Stimulated activated CD4-positive, alpha-beta T cell treated with anti-CD3 and anti-CD28 coated beads, Interleukin-2, amount 100 ng/mL, for 24 hours (primary cell): ENCODE measurements around the gene MOB4.
A peak's percentile ranks its signal among the peaks of the same experiment; 100 is the strongest.
"Not testable (repeated sequence)": the region's sequence is repeated elsewhere in the genome, so short reads cannot be mapped to it uniquely, and the experiment has no call there.

ENCODE experiments used
- DNase-seq, 2 donors: peaks; one replicate each; pipeline ENCODE4 v3.0.0-alpha.2; 2020

MOB4 gene

DNA sequence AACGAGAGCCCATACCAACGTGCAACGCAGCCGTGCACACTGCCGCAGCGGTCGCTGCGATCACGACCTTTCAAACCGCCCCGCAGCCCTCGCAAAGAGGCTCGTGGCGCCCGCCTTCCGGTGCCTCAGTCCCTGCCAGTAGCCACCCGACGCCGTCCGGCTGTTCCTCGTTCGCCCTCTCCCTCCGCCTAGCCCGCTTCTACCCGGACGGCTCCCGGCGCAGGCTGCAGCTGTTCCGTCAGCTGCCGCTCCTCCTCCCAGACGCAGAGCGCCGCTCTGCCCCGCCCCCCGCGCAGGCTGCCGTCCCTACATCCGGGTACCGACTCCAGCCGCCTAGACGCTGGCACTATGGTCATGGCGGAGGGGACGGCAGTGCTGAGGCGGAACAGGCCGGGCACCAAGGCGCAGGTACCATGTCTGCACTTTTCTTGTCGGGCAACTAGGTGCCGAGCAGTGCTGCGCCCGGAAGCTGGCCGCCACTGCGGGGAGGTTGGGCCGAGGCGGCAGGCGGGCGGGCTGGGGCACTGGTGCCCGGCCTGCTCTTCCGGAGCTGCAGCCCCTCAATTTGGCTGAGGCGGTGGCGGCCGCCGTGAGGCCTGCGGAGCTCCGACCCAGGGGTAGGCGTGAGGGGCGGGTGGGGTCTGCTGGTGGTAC lies at the start of gene MOB4:
MOB4 (plus strand) TSS at position 328 of the 654 bp plus-strand sequence; CDS start at position 349, 21 bp downstream.
- peak; percentile 95 for DNase-seq

DNA sequence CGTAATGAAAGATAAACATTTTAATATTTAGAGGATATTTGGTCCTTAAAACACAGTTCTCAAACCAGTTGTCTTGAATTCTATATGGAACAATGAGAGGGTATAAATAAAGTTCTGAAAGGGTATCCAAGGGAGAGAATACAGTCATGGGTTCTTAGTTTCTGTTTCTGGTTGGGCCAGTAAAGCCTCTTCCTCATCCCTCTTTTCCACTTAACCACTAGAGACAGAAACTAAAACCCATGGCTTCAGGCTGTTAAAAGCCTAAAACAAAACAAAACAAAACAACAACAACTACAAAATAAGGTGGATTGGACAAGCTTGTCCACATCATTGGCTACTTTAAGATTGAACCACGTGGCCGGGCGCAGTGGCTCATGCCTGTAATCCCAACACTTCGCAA lies 43.7 kb upstream of the MOB4 start:
- no peak for DNase-seq

DNA sequence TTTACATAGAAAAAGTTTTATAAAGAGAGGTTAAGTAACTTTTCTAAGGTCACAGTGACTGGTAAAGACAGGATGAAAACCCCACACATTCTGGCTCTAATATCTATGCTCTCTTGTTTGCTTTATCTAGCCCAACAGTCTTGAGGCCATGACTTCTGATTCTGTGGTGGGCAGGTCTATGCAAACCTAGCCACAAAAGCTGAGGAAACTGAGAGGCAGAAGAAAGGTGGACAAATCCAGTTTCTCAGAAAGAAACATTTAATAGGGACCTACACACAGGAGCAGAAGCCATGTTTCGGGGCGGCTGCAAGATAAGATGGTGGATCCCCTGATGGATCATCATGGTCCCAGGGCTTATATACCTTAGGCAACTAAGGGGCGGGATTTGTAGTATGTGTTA lies 38.1 kb upstream of the MOB4 start:
- no peak for DNase-seq

DNA sequence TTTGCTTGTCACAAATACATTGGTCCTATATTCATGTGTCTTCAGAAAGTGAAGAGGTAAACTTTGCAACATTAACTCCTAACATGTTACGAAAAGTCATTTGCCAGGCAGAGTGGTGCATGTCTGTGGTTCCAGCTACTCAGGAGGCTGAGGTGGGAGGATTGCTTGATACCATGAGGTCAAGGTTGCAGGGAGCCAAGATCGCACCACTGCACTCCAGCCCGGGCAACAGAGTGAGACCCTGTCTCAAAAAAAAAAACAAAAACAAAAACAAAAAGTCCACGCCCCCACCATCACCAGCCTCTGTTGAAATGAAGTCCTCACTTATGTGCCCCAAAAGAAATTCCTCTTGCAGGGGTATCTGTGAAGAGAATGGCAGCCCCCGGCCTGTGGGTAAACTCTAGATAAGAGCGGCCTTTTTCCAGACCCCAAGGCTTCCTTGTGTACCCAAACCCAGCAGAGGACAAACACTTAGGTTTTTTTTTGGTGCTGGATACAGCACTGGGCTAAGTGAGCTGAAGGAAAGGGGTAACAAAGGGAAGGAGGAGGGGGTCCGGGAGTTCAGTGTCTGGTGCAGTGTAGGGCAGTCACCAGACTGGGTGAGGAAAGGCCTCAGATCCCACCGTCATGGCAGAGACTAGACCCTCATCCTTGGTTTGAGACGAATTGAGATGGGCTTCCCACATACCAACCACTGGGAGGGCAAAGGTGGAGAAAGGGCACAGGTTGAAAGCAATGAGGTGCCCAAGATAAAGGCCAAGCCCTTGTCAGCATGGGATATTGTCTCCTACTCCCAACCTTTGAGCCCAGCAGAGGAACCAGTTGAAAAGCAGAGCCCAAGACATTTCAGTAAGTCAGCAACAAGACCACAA lies 35.5 kb upstream of the MOB4 start:
- DNase-seq, result no peak

DNA sequence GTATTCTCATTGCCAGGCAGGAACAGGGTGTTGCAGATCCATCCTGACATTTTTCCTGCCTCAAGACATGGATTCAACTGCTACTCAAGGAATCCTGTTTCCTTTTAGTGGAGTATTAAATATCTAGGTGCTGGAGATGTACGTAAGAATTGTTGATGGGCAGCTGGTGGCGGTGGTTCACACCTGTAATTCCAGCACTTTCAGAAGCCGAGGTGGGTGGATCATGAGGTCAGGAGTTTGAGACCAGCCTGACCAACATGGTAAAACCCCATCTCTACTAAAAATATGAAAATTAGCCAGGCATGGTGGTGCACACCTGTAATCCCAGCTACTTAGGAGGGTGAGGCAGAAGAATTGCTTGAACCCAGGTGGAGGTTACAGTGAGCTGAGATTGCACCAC lies 31.6 kb upstream of the MOB4 start:
- not testable (repeated sequence) for DNase-seq

DNA sequence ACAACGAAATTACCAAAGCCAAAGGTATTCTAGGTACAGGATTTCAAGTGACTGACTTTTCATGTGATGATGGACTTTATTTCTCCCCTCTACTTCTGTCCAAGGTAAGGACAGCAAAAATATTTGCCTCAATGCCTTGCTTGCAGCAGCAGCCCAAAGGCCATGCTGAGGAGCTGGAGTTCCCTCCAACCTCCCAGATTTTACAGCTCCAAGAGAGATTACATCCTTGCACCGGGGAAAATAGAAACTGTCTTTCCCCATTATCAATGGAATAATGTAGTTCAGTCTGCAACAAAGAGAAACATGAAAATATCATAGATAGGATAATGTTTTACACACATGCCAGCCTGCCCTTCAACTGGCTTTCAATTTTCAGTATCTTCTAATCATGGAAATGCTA lies 29.7 kb upstream of the MOB4 start:
- DNase-seq, result no peak

DNA sequence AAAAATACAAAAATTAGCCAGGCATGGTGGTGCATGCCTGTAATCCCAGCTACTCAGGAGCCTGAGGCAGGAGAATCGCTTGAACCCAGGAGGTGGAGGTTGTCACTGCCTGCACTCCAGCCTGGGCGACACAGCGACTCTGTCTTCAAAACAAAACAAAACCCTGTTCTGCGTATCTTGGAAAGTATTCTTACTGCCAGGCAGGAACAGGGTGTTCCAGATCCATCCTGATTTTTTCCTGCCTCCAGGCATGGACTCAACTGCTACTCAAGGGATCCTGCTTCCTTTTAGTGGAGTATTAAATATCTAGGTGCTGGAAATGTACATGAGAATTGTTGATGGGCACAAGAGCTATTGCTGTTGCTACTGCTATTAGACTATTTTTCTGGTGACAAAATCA lies 28.5 kb upstream of the MOB4 start:
- no peak for DNase-seq

DNA sequence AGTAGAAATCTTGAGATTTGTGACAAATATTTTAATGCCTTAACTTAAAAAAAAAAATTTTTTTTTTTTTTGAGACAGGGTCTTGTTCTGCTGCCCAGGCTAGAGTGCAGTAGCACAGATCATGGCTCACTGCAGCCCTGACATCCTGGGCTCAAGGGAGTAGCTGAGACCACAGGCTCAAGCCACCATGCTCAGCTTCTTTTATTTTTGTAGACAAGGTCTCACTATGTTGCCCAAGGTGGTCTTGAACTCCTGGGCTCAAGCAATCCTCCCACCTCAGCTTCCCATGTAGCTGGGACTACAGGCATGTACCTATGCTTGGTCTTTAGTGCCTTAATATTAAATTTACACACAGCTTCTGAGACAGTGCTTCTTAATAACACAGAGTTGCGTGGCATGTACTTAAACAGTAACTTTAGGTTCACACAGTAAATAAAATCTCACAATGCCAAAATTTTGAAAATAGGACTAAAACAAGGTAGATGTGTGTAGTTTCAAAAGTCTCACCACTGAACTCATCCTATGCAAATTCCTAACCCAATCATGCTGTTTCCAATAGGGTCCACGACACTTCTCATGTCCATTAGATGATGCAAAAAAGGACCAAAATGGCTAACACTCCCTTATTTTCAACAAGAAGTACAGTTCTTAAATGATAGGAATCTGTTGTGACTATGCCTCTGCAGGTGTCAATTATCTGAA lies 20.3 kb upstream of the MOB4 start:
- no peak for DNase-seq

DNA sequence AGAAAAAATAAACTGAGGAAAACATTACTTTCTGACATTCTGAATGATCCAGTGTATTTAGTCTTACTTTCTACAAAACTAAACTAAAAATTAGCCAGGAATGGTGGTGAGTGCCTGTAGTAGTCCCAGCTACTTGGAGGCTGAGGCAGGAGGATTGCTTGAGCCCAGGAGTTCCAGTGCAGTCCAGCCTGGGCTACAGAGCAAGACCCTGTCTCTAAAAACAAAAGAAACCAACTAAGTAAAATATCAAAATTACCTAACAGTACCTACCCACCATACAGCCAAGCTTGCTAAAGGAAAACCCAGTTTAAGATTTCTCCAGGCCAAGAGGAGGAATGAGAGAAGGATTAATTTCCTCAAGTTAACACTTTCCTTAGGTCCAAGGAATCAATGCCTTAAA lies 19.2 kb upstream of the MOB4 start:
- no peak for DNase-seq

DNA sequence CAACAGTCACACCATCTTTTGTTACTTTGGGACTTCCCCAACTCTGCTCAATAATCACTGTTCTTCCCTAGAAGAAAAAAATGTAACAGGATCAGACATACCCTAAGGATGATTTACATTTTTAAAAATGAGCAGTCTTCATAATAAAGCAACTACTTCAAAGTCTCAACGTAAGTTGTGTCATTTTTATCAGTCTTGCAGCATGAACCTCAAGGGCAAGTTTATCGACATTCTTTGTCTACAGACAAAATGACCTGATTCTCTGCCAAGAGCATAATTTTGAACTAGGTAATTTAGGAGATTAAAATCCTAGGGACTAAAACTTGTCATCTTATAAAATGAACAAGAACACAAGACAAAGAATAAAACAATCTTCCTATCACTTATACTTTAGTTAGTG lies 18.5 kb upstream of the MOB4 start:
- DNase-seq, result no peak

DNA sequence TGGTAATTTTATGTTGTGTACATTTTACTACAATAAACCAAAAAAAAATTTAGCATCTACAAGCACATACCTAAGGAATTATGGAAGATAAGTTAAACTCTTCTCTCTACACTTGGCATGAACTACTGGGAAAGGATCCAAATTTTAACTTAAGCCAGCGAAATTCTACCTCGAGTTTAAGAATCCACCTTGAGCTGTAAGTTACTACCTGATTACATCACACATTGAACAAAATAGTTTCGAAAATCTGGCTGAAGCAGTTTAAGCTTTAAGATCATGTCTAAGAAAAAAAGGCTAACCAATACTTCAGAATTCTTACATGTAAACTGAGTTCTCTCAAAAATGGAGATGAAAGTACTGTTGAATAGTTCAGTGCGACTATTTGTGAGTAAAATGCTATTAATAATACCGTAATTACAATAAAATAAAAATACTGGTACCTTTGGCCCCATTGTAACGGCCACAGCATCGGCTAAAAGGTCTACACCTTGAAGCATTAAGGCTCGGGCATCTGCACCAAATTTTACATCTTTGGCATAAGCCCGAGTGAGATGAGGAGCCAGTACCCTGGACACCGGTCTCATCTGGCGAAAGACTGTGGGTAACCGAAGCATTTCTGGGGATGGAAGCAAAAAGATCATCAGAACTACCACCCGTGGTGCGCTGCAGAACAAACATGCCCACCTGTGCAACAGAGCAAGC lies 17.5 kb upstream of the MOB4 start:
- DNase-seq, result no peak

DNA sequence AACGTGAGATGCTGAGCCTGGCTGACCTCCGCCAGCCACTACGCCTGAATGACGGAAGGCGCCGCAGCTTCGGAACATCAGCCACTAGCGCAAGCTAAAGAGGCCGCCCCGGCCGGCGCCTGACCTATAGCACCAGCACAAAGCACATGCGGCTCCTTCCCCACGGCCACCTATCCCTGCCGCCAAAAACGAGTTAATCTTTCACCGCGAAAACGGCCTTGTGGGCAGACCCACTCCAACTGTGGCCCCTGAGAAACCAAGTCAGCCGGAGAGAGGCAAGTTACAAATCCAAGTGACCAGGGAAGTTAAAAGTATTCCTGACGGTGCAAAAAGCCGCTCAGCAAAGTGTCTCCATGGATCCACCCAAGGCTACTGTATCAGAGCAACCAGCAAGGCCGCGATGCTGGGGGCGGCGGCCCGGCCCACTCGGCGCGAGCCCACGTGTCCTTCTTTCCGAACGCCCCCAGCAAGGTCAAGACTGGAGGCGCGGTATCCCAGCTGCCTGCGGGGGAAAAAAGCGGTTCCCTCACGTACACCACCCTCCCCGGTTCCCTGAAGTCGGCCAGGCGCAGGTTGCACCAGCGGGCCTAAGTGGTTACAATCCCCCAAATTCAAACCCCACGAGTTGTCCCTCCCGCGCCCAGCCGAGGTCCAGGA lies 16.8 kb upstream of the MOB4 start:
- peak; percentile 61 to 64 for DNase-seq

DNA sequence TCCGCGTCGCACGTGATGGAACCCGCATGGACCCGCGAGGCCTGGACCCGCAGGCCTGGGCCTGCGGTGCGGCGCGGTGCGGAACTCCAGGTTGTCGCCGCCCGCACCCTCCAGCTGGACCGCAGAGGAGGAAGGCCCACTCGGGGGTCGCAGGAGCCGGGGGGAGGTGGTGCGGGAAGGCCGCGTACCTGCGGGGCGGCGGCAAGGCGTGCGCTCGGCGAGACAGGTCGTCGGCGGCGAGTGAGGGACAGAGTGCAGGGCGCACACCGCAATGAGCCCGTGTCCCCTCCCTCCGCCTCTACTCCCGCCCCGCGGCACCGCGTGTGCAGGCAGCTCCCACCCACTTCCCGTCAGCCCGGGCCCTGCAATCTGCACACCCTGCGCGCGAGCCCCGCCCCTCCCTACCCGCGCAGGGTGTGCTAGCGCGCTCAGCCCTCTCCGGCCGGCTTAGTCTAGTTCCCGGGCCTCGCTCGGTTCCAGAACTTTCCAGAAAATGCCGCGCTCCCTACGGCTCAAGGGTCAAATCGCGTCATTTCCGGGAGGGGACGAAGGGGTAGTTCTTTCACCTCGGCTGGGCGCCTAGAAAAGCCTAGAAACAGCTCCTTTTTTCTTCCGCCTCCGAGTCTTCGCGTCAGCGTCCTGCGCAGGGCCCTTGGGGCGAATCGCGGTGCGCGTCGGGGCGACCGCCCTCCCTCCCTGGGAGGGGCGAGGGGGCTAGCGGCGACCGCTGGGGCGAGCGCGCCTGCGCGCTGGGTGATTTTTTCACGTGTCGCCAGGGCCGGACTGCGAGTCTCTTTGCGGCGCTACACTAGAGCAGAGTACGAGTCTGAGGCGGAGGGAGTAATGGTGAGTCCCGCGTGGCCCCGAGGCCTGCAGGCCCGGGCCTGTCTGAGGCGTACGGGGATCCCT lies 16.0 kb upstream of the MOB4 start, which contains the start of the genes HSPD1 and HSPE1:
HSPD1 (minus strand) TSS at position 247 of the 909 bp plus-strand sequence. CDS start 992 bp downstream, outside the sequence.
HSPE1 (plus strand) TSS at position 786 of the 909 bp plus-strand sequence; CDS start at position 844, 58 bp downstream.
- DNase-seq, result peak; percentile 98

DNA sequence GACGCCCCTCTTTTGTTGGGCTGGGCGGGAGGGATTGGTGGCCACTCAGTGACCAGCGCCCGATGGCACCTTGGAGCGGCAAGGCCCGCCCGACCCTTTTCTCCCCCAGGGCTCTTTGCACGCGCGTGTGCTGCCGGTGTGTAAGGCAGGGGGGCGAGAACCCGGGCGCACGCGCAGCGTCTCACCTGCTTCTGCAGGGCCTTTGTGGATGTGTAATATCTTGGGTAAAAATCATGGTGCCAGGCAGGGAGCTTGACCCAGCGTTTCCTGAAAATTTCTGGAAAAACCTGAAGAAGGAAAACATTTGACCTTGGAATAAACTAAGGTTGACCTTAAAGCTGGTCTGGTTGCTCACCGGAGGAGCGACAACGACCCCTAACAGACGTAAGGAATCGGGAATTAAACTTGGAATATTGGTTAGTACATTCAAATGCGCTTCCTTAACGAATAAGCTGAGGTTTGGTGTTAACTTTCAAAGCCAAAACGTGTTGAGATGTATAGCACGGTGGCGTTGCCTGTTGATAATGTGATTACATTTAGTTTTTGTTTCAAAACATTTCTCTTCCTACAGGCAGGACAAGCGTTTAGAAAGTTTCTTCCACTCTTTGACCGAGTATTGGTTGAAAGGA lies 15.2 kb upstream of the MOB4 start:
- peak in 1 of 2 donors; percentile 45 for DNase-seq

DNA sequence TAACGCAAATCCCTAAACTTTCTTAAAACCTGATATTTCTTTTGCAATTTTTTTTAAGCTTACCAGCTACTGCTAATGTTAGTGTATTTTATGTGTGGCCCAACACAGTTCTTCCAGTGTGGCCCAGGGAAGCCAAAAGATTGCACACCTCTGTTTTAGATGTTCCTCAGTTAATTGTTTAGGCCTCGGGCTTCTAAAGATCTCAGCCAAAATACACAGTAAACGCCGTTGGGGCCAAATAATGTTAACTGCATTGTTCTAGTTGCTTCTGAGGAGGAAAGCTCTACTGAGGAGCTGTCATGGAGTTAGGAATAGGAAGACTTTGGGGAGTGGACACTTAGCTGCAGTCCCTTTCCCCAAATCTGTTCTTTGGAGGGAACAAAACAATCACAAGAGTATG lies 13.7 kb upstream of the MOB4 start:
- no peak for DNase-seq

DNA sequence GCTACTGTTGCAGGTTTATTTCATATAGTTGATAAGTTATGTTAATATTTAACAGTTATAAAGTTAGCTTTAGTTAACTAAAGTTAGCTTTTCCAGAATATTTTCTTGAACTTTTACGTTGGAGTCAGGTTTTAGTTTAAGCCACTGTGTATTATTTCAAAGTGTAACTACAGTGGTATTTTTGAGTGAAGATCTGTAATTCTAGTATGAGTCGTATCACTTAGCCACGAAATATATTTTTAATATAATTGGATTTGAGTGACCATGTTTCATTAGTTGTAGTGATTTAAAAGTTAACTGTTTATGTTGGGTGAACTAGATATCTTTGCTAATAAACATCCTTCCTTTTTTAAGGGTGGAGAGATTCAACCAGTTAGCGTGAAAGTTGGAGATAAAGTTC lies 13.2 kb upstream of the MOB4 start:
- no peak for DNase-seq

DNA sequence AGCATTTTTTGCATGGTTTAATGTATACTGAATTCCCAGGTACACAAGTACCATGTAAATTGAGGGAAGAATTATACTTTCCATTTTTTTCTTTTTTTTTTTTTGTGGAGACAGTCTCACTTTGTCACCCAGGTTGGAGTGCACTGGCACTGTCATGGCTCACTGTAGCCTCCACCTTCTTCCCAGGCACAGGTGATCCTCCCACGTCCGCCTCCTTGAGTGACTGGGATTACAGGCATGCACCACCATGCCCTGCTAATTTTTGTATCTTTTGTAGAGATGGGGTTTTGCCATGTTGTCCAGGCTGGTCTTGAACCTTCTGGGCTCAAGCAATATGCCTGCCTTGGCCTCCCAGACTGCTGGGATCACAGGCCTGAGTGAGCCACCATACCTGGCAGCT lies 11.9 kb upstream of the MOB4 start:
- no peak for DNase-seq

DNA sequence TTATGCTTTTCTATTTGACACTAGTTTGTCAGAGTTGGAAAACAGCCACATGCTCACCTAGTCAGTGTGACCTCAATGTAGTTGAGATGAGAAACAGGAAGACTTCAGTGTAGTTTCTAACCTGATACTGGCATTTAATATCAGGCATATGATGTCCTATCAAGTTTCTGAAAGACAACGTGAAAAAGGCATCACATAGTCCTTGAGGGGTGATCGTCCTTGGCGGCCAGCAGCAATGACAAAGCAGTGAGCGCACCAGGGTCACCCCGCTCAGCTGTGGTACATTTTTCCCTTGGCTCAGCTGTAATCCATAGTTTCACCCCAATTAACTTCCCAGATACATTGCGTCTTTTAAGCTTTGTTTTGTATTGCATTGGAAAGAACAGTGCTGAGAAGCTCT lies 11.4 kb upstream of the MOB4 start:
- no peak for DNase-seq

DNA sequence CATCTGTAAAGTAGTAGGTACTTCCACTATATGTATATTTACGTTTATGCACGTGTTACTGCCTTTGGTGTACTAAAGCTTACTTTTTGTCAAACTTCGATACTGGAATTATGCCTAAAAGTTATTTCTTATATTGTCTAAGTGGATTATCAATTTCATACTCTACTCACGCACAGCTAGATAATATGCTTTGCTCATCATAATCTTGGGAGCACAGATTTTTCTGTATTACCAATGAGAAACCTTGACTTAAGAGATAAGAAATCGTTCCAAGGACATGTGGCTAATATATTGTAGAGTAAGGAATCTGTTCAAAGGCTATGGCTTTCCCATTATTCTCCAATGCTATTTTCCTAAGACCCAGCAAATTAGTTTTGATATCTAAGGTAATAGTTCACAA lies 9.2 kb upstream of the MOB4 start:
- no peak for DNase-seq

DNA sequence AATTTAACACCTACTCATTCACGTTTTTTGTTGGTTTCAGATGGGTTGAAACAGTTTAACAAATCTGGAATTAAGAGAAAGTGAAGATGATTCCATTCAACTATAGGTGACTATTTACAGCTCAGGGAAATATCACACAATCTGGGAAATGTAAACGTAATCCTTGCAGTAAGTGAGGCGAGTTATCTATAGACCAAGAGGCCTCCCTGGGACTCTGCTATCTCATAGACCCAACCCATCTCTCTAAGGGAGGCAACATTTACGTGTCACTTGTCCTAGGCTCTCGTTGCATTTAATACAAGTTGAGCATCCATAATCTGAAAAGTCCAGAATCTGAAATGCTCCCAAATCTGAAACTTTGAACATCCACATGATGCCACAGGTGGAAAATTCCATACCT lies 2.0 kb upstream of the MOB4 start:
- no peak for DNase-seq

DNA sequence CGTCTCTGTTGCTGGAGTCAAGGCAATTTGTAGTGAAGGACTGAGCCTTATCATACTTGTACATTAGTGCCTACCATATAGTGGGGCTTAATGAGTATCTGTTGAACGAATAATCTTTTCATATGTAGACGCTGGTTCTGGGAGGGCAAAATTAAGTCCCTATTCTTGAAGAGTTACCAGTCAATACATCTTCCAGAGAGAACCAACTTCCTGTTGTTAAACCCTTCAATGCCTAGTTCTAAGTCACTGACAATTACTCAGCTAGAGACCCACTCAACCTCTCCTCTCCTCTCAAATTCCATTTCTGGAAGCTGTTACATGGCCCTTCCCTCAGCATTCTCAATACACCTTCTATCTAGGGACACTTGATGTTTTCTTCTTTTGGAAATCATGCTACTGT lies 1.1 kb upstream of the MOB4 start:
- no peak for DNase-seq
